B cell (primary cell): Measurements from ENCODE around the gene TSC2. TPM values are rescaled to one million over a fixed set of nuclear protein-coding genes. Genes with fewer than 3 reads are reported as not detected.

Experiments
- ATAC-seq: fragments of 200-7000 bp; cut with Tn5 transposase; one replicate; pipeline ENCODE4 v1.10.0; 2021; ENCODE audit warnings: low read depth, mild to moderate bottlenecking, moderate number of reproducible peaks, moderate library complexity
- CTCF ChIA-PET: fragments of 350-600 bp; sonication (Branson Sonifier 250); formaldehyde crosslinking; loops from one replicate; lab custom pipeline; 2021; ENCODE audit warnings: antibody characterized with exemption, inconsistent platforms; lab: Charles Lee
- POLR2A ChIA-PET: fragments of 350-600 bp; sonication (Branson Sonifier 250); formaldehyde crosslinking; loops from one replicate; lab custom pipeline; 2021; ENCODE audit warnings: antibody characterized with exemption; lab: Charles Lee
- DNase-seq: peaks from one replicate; pipeline ENCODE4 v3.0.0; 2013
- H2AFZ ChIP-seq: 2 replicates; pipeline ENCODE4 v1.6.1; 2012; ENCODE audit warnings: mild to moderate bottlenecking, low read depth, low read length; ENCODE audit not compliant: insufficient read depth, poor library complexity, severe bottlenecking
- H3K27ac ChIP-seq, 2 donors: 1 replicate in 1 of 2; 2 replicates in 1 of 2; pipeline ENCODE4 v1.5.1; 2012 to 2013; ENCODE audit warnings: low read length in 2 of 2, mild to moderate bottlenecking in 2 of 2, moderate library complexity in 1 of 2
- H3K27me3 ChIP-seq, 4 experiments: fragments of 200-600 bp in 1 of 4; sonication (generic) in 1 of 4; replicated peaks in 1 of 4; 1 replicate in 2 of 4; 2 replicates in 2 of 4; pipeline versions ENCODE4 v1.6.1 to v1.7.0; 2013 to 2016; ENCODE audit warnings: low read length in 3 of 4, mild to moderate bottlenecking in 2 of 4, mixed read lengths in 1 of 4, moderate library complexity in 1 of 4; ENCODE audit not compliant: insufficient read depth in 4 of 4, control insufficient read depth in 3 of 4; ENCODE audit errors: control extremely low read depth in 1 of 4
- H3K36me3 ChIP-seq, 2 experiments: replicated peaks in 1 of 2; 1 replicate in 1 of 2; 2 replicates in 1 of 2; pipeline versions ENCODE4 v1.6.1 to v1.7.1; 2013; ENCODE audit warnings: low read length in 1 of 2; ENCODE audit not compliant: insufficient read depth in 2 of 2, control insufficient read depth in 1 of 2; ENCODE audit errors: control extremely low read depth in 1 of 2, extremely low read depth in 1 of 2
- H3K4me1 ChIP-seq, 2 donors: fragments of 200-600 bp in 1 of 2; sonication (generic) in 1 of 2; 1 replicate in 1 of 2; 2 replicates in 1 of 2; pipeline versions ENCODE4 v1.5.1 to v1.6.1; 2013 to 2017; ENCODE audit warnings: low read length in 2 of 2; ENCODE audit not compliant: control insufficient read depth in 2 of 2, insufficient read depth in 2 of 2
- H3K4me2 ChIP-seq: replicated peaks from 2 replicates; pipeline ENCODE3; 2012; ENCODE audit warnings: mild to moderate bottlenecking, low read depth, low read length; ENCODE audit not compliant: poor library complexity, severe bottlenecking
- H3K4me3 ChIP-seq, 5 experiments: fragments of 200-600 bp in 1 of 5; sonication (generic) in 1 of 5; 1 replicate in 3 of 5; 2 replicates in 2 of 5; pipeline versions ENCODE4 v1.5.1 to v1.7.0; 2011 to 2016; ENCODE audit warnings: low read length in 4 of 5, mild to moderate bottlenecking in 4 of 5, low read depth in 2 of 5, control low read depth in 1 of 5, moderate library complexity in 1 of 5; ENCODE audit not compliant: insufficient read depth in 1 of 5; ENCODE audit errors: control extremely low read depth in 1 of 5, extremely low read depth in 1 of 5
- H3K79me2 ChIP-seq: fragments of 200-600 bp; sonication (generic); one replicate; pipeline ENCODE4 v1.6.0; 2016; ENCODE audit warnings: low read length; ENCODE audit not compliant: control insufficient read depth, insufficient read depth
- H3K9ac ChIP-seq: fragments of 200-600 bp; sonication (generic); 2 replicates; pipeline ENCODE4 v1.6.1; 2017; ENCODE audit warnings: mild to moderate bottlenecking, low read length, moderate library complexity
- H3K9me3 ChIP-seq, 3 donors: one replicate each; pipeline versions ENCODE4 v1.6.1 to v1.7.1; 2013; ENCODE audit warnings: low read length in 2 of 3; ENCODE audit not compliant: control insufficient read depth in 2 of 3, insufficient read depth in 1 of 3; ENCODE audit errors: control extremely low read depth in 1 of 3
- H4K20me1 ChIP-seq: 2 replicates; pipeline ENCODE4 v1.6.0; 2012; ENCODE audit warnings: mild to moderate bottlenecking, low read length; ENCODE audit not compliant: insufficient read depth, control insufficient read depth, poor library complexity, severe bottlenecking
- H3K27ac Mint-ChIP-seq: one replicate; pipeline ENCODE4 v1.8.0; 2021; ENCODE audit warnings: mixed read lengths
- H3K27me3 Mint-ChIP-seq: one replicate; pipeline ENCODE4 v1.8.0; 2021; ENCODE audit warnings: mixed read lengths
- H3K4me1 Mint-ChIP-seq: one replicate; pipeline ENCODE4 v1.8.0; 2021; ENCODE audit warnings: mixed read lengths
- H3K4me3 Mint-ChIP-seq: one replicate; pipeline ENCODE4 v1.8.0; 2021; ENCODE audit warnings: mixed read lengths
- H3K9me3 Mint-ChIP-seq: one replicate; pipeline ENCODE4 v1.8.0; 2022; ENCODE audit warnings: mixed read lengths; ENCODE audit not compliant: insufficient read depth
- EZH2 ChIP-seq: IDR thresholded peaks from 2 replicates; pipeline ENCODE4 v1.6.1; 2012; ENCODE audit warnings: borderline replicate concordance, low read depth, mild to moderate bottlenecking, moderate library complexity, low read length; ENCODE audit not compliant: insufficient read depth, poor library complexity, severe bottlenecking
- WGBS: methylation state at CpG from one replicate; pipeline ENCODE4 v1.1.5; 2013; ENCODE audit warnings: missing lambda C conversion rate; ENCODE audit not compliant: insufficient coverage; 5-methylcytosine and 5-hydroxymethylcytosine counted together
- intact Hi-C: fragments of 100-400 bp; cut with micrococcal nuclease; formaldehyde crosslinking; loops from one replicate; pipeline ENCODE4 v1.10.0; 2022
- polyA plus RNA-seq: library from polyadenylated mRNA; depleted of rRNA; stranded (reverse); fragments of >200 nt; gene quantifications from 2 replicates; pipeline ENCODE4 v1.2.3, GENCODE V29; 2012
- total RNA-seq, 2 donors: library from RNA; stranded (reverse); fragments of 120-200 nt in 1 of 2; gene quantifications; 1 replicate in 1 of 2; 2 replicates in 1 of 2; pipeline versions ENCODE4 v1.2.3 to v1.2.4, GENCODE V29; 2013 to 2022
- TF ChIP-seq, protein P1 (sequence below): fragments of 200-600 bp; IDR thresholded peaks from one replicate; pipeline ENCODE4 v1.8.0; 2022; ENCODE audit warnings: antibody characterized with exemption, mild to moderate bottlenecking

TSC2 gene
- total and polyA plus RNA-seq, 2 donors (not counting 1 experiment from before 2014, with no cell fraction given), result 128 to 194 TPM

DNA sequence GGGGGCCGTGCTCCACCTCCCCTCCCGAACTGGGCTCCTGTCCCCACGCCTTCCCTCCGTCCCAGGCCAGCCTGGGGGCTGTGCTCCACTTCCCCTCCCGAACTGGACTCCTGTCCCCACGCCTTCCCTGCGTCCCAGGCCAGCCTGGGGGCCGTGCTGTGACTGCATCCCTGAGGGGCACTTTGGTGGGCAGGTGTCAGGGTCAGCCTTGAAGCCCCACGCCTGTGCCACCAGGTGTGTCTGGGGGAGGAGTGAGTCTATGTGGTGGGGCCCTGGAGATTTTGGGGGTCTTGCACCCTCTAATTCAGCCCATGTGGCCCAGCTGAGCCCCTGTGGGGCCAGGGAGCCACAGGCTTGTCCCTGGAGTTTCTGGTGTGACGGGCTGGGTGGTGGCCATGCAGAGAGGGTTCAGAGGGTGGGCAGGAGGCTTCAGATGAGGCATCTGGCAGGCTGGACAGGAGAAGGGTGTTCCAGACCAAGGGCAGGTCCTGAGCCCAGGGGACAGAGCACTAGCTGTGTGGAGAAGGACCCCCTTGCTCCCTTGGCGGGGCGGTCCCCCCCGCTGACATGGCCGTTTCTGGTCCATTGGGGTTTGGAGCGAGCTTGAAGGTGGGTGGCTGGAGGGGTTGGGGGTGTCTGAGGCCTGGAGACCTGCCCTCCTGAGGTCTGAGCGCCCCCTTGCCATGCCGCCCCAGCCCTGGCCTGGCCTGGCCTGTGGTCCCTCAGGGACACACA is 12.9 kb upstream of the TSC2 start:
- WGBS, result 93% methylated on average over 15 of the region's 17 CpGs
- DNase-seq (no peak), ATAC-seq (no peak)
- intact Hi-C loops, result no loop called here
- Mint-ChIP-seq H3K9me3 (no peaks in the 10 kb centered on the region), H3K4me1 (no peaks in the 10 kb centered on the region), H3K27ac (no peak overlapping the region), H3K4me3 (no peak overlapping the region), H3K27me3 (no peaks in the 10 kb centered on the region)
- Histone ChIP-seq H4K20me1 (no peaks in the 10 kb centered on the region), H3K9ac (no peak overlapping the region), H3K79me2 (no peaks in the 10 kb centered on the region), H3K27me3 (peaks cover 0 to 12% (median 0%) of the 10 kb centered on the region in 4 experiments), H3K36me3 (no peaks in the 10 kb centered on the region), H3K27ac (no peak overlapping the region), H3K4me3 (no peak overlapping the region), H3K4me2 (no peak overlapping the region), H2AFZ (no peak overlapping the region), H3K4me1 (peaks cover 0 to 5% of the 10 kb centered on the region in 2 donors), H3K9me3 (peaks cover 0 to 13% (median 0%) of the 10 kb centered on the region in 3 donors)
- TF ChIP-seq EZH2, result no peak
- TF ChIP-seq, protein P1, sequence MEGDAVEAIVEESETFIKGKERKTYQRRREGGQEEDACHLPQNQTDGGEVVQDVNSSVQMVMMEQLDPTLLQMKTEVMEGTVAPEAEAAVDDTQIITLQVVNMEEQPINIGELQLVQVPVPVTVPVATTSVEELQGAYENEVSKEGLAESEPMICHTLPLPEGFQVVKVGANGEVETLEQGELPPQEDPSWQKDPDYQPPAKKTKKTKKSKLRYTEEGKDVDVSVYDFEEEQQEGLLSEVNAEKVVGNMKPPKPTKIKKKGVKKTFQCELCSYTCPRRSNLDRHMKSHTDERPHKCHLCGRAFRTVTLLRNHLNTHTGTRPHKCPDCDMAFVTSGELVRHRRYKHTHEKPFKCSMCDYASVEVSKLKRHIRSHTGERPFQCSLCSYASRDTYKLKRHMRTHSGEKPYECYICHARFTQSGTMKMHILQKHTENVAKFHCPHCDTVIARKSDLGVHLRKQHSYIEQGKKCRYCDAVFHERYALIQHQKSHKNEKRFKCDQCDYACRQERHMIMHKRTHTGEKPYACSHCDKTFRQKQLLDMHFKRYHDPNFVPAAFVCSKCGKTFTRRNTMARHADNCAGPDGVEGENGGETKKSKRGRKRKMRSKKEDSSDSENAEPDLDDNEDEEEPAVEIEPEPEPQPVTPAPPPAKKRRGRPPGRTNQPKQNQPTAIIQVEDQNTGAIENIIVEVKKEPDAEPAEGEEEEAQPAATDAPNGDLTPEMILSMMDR, result no peak
- ChIA-PET POLR2A (no interaction called here), CTCF (no interaction called here)

DNA sequence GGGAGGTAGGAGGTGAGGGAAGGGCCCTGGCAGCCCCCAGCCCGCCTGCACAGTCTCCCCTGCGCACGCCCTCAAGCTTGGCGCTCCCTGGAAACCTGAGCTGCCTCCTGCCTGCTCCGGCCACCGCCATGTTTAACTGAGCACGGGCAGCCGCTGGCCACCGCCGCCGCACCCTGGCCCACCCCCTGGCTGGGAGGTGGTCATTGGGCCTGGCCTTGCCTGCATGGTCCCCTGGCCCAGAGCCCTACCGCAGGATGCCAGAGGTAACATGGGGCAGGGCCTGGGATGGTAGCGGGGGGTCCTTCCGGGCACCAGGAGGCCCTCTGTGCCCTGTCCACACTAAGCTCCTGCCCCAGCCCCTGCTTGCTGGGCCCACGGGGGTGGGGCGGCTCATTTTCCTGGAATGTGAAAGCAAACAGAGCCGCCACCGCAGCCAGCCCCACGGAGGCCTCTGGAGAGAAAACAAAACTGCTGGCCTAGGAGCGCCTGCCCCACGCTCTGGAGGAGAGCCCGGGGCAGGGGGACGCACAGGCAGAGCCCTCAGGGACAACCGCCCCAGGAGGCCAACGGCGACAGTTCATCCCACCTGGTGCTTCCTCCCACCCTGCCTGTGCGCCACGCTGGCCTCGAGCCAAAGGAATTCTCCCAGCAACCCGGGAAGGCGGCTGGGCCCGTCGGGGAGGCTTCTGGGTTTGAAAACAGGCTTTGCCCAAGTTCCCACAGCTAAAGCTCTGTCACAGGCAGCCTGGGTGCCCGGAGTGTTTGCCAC is 12.2 kb upstream of the TSC2 start:
- ChIA-PET CTCF (no interaction called here), POLR2A (no interaction called here)
- Histone ChIP-seq H3K9me3 (peaks cover 0 to 13% (median 0%) of the 10 kb centered on the region in 3 donors), H3K79me2 (no peaks in the 10 kb centered on the region), H3K4me2 (no peak overlapping the region), H3K27me3 (peaks cover 0 to 10% (median 0%) of the 10 kb centered on the region in 4 experiments), H3K4me1 (peaks cover 0 to 5% of the 10 kb centered on the region in 2 donors), H2AFZ (no peak overlapping the region), H4K20me1 (no peaks in the 10 kb centered on the region), H3K36me3 (no peaks in the 10 kb centered on the region), H3K9ac (no peak overlapping the region), H3K27ac (no peak overlapping the region), H3K4me3 (no peak overlapping the region)
- Mint-ChIP-seq H3K4me3 (no peak overlapping the region), H3K27me3 (no peaks in the 10 kb centered on the region), H3K27ac (no peak overlapping the region), H3K9me3 (no peaks in the 10 kb centered on the region), H3K4me1 (no peaks in the 10 kb centered on the region)
- no peak for TF ChIP-seq EZH2
- TF ChIP-seq, protein P1, result no peak
- ATAC-seq, result no peak
- WGBS, result 90% methylated on average over 34 of the region's 34 CpGs
- intact Hi-C loops, result no loop called here
- DNase-seq, result no peak
